GM12878 (cell line): ENCODE measurements around the gene HPS6. TPM values are rescaled to one million over a fixed set of nuclear protein-coding genes. Genes with fewer than 3 reads are reported as not detected.

Source experiments
- ATAC-seq: fragments of 200-7000 bp; cut with Tn5 transposase; 3 replicates; pipeline ENCODE4 v1.9.1; 2020; ENCODE audit warnings: mild to moderate bottlenecking, moderate library complexity
- BruUV-seq: library from RNA; stranded (reverse); fragments of 400-500 nt; replicated peaks from 2 replicates; lab custom pipeline; 2021; lab: Mats Ljungman, UMichigan
- CTCF ChIA-PET: fragments of 300-600 bp; sonication (Branson Sonifier 250); formaldehyde crosslinking; extraction: SDS; loops from one replicate; lab custom pipeline; 2021; ENCODE audit warnings: inconsistent platforms; lab: Yijun Ruan, JAX
- POLR2A ChIA-PET: fragments of 350-600 bp; formaldehyde crosslinking; extraction: SDS; loops from one replicate; lab custom pipeline; 2021; ENCODE audit warnings: inconsistent platforms; lab: Charles Lee
- RAD21 ChIA-PET: fragments of 300-600 bp; sonication (Branson Sonifier 250); formaldehyde crosslinking; loops from one replicate; lab custom pipeline; 2023; ENCODE audit warnings: antibody characterized with exemption; ENCODE audit not compliant: unreplicated experiment; lab: Charles Lee
- SMC1A ChIA-PET: fragments of 300-600 bp; sonication (Branson Sonifier 250); formaldehyde crosslinking; loops from one replicate; lab custom pipeline; 2023; ENCODE audit not compliant: unreplicated experiment, uncharacterized antibody; lab: Charles Lee
- DNase-seq: peaks from one replicate; pipeline ENCODE4 v3.0.0-alpha.2; 2011; ENCODE audit warnings: low read depth, low spot score
- FAIRE-seq: peaks from 3 replicates; lab custom pipeline; 2011; peaks lifted over from hg19 to GRCh38; lab: Jason Lieb, UNC
- H2AFZ ChIP-seq: 2 replicates; pipeline ENCODE4 v1.6.0; 2011; ENCODE audit warnings: low read depth, low read length, control low read depth; ENCODE audit not compliant: control insufficient read depth
- H3K27ac ChIP-seq: 2 replicates; pipeline ENCODE4 v1.5.1; 2011; ENCODE audit warnings: control low read depth; ENCODE audit not compliant: control insufficient read depth, insufficient read depth
- H3K27me3 ChIP-seq, 2 experiments: replicated peaks in 1 of 2; 2 replicates each; pipeline versions ENCODE4 v1.6.0 to v1.6.1; 2011; ENCODE audit warnings: low read length in 1 of 2; ENCODE audit not compliant: control insufficient read depth in 2 of 2, insufficient read depth in 2 of 2
- H3K36me3 ChIP-seq, 2 experiments: 2 replicates each; pipeline ENCODE4 v1.5.1; 2011; ENCODE audit warnings: low read length in 1 of 2; ENCODE audit not compliant: control insufficient read depth in 2 of 2, insufficient read depth in 2 of 2
- H3K4me1 ChIP-seq: 2 replicates; pipeline ENCODE4 v1.6.1; 2011; ENCODE audit warnings: mild to moderate bottlenecking, low read length, moderate library complexity, mixed read lengths; ENCODE audit not compliant: control insufficient read depth, insufficient read depth
- H3K4me2 ChIP-seq: 2 replicates; pipeline ENCODE4 v1.6.0; 2011; ENCODE audit warnings: control low read depth; ENCODE audit not compliant: control insufficient read depth, insufficient read depth
- H3K4me3 ChIP-seq: fragments of 200-600 bp; sonication (generic); 2 replicates; pipeline ENCODE4 v1.5.1; 2016
- H3K79me2 ChIP-seq: 2 replicates; pipeline ENCODE4 v1.6.0; 2011; ENCODE audit warnings: low read length; ENCODE audit not compliant: control insufficient read depth, insufficient read depth
- H3K9ac ChIP-seq: 2 replicates; pipeline ENCODE4 v1.8.0; 2011; ENCODE audit warnings: low read length, control low read depth, mixed read lengths; ENCODE audit not compliant: control insufficient read depth, insufficient read depth
- H3K9me3 ChIP-seq: replicated peaks from 3 replicates; pipeline ENCODE4 v1.5.1; 2011; ENCODE audit warnings: mild to moderate bottlenecking, low read length; ENCODE audit not compliant: control insufficient read depth, insufficient read depth
- H4K20me1 ChIP-seq: 2 replicates; pipeline ENCODE4 v1.6.0; 2011; ENCODE audit not compliant: control insufficient read depth, insufficient read depth
- CREB1 ChIP-seq: IDR thresholded peaks from 2 replicates; pipeline ENCODE4 v1.6.1; 2012; ENCODE audit warnings: low read depth, mild to moderate bottlenecking, inconsistent platforms
- MTA2 ChIP-seq: fragments of 450-650 bp; IDR thresholded peaks from 2 replicates; pipeline ENCODE4 v1.6.1; 2016; ENCODE audit warnings: low read depth, mild to moderate bottlenecking, moderate library complexity
- NFYA ChIP-seq: IDR thresholded peaks from 2 replicates; pipeline ENCODE4 v1.6.1; 2011; ENCODE audit warnings: low read depth, mild to moderate bottlenecking, low read length, improper control_type of control experiment, borderline replicate concordance
- NR2F1 ChIP-seq: fragments of 450-650 bp; conservative IDR thresholded peaks from 2 replicates; pipeline ENCODE4 v1.6.1; 2017; ENCODE audit warnings: mild to moderate bottlenecking
- RAD21 ChIP-seq: IDR thresholded peaks from 2 replicates; pipeline ENCODE4 v1.6.1; 2011; ENCODE audit warnings: mild to moderate bottlenecking, low read depth, low read length, moderate library complexity; ENCODE audit not compliant: insufficient read depth
- REST ChIP-seq: IDR thresholded peaks from 2 replicates; pipeline ENCODE4 v1.6.1; 2012; ENCODE audit warnings: mild to moderate bottlenecking, low read depth, low read length
- WGBS: methylation state at CpG from one replicate; pipeline ENCODE4 v1.1.6; 2016; ENCODE audit warnings: low lambda C conversion rate; ENCODE audit not compliant: insufficient replicate concordance, insufficient coverage; ENCODE audit errors: missing lambda C conversion rate; 5-methylcytosine and 5-hydroxymethylcytosine counted together
- in situ Hi-C: fragments of 300-500 bp; cut with MboI; formaldehyde crosslinking; loops from 9 replicates; pipeline ENCODE4 v1.14.3; 2018; ENCODE audit warnings: mixed read lengths
- intact Hi-C: fragments of 100-400 bp; cut with micrococcal nuclease; formaldehyde crosslinking; loops from one replicate; pipeline ENCODE4 v1.14.2; 2022; ENCODE audit not compliant: unreplicated experiment
- polyA plus RNA-seq, 11 experiments: library from polyadenylated mRNA; depleted of rRNA in 4 of 11; unstranded in 6 of 11; stranded (reverse) in 5 of 11; fragments of >200 nt; fragmentation: Nextera tagmentation in 4 of 11; fragmentation: Illumina TruSeq in 1 of 11; extraction: Ambion mirVana in 4 of 11; extraction: Trizol in 1 of 11; gene quantifications; 1 replicate in 1 of 11; 2 replicates in 10 of 11; pipeline versions ENCODE4 v1.2.1 to v1.2.3, GENCODE V29; 2011 to 2016; ENCODE audit warnings: inconsistent platforms in 2 of 11, missing spikeins in 2 of 11, low read depth in 1 of 11
- total RNA-seq, 4 experiments: library from RNA; depleted of rRNA in 3 of 4; stranded (reverse); fragments of >200 nt in 3 of 4; fragmentation: Illumina TruSeq in 1 of 4; extraction: Trizol in 1 of 4; gene quantifications; 2 replicates each; pipeline versions ENCODE4 v1.2.1 to v1.2.3, GENCODE V29; 2013 to 2021

The HPS6 gene
- total and polyA plus RNA-seq, 10 of the 15 experiments (the other 5 are each of a cell fraction or from before 2014, with no cell fraction given): 1.4 to 28.0 (median 12.0) TPM

DNA sequence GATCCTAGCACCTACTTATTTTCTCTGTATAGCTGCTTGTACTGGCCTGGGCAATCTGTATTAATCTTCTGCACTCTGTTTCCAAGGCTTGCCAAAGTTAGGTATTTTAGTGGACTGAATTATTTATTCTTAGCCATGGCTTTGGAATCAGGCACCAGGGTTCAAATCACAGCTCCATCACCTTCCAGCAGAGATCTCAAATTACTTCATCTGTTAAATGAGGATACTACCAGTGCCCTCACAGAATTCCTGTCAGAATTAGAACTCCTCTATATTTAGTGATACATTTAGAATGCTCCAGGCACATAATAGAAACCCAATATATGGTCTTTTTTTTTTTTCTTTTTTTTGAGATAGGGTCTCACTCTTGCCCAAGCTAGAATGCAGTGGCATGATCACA is 26.7 kb upstream of the HPS6 start:
- Histone ChIP-seq H3K4me2 (no peak overlapping the region), H3K27ac (no peak overlapping the region), H3K27me3 (no peaks in the 10 kb centered on the region), H4K20me1 (no peaks in the 10 kb centered on the region), H3K36me3 (peaks cover 0 to 7% of the 10 kb centered on the region in 2 experiments; a peak in 2 of 4 replicates), H2AFZ (no peak overlapping the region), H3K4me1 (no peaks in the 10 kb centered on the region), H3K79me2 (peaks cover 8% of the 10 kb centered on the region), H3K4me3 (no peak overlapping the region), H3K9ac (no peak overlapping the region), H3K9me3 (no peaks in the 10 kb centered on the region)
- BruUV-seq: no TSS peak
- DNase-seq: no peak
- TF ChIP-seq CREB1: no peak
- TF ChIP-seq MTA2: no peak
- TF ChIP-seq RAD21: no peak
- no peak for ATAC-seq
- in situ Hi-C loops: no loop called here
- ChIA-PET RAD21 (interaction anchor here (0.7 kb wide), 1 partner anchor 30 kb away, joined by 4 read pairs; no protein-coding TSS in a partner anchor), POLR2A (interaction anchor here (0.6 kb wide), 1 partner anchor 197 kb away, joined by 3 read pairs; no protein-coding TSS in a partner anchor), SMC1A (no interaction called here), CTCF (no interaction called here)
- no peak for FAIRE-seq
- intact Hi-C loops: no loop called here

DNA sequence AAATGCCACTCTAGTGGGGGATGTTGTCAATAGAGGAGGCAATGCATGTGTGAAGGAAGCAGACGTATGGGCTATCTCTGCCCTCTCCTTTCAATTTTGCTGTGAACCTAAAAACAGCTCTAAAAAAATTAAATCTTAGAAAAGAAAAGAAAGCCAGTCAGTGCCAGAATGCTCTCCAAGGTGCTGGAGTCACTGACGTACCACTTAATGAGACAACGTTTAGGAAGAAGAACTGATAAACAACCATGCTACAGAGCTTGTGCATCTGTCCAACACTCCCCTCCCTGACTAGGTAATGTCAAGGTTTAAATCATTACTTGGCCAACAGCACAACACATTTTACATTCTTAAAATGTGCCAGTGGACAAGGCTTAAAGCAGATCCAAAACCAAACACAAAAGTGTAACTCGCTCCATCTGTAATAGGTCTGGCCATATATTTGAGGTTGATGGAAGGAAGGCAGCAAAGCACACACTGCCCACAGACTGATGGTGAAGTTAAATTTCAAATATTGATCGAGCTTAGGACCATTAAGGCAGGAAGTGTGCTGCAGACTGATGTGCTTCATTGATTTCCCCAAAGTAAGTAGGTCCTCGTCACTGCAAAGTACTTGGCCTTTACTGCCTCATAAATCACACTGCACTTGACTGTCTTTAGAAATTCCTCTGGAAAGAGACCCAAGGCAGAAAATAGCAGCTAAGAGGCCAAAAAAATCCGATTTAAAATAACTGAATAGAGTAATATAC is 24.7 kb upstream of the HPS6 start:
- intact Hi-C loops: no loop called here
- H3K9ac ChIP-seq: no peak overlapping the region
- H3K4me3 ChIP-seq: no peak overlapping the region
- H3K36me3 ChIP-seq: peaks cover 0 to 7% of the 10 kb centered on the region in 2 experiments; a peak in 2 of 4 replicates
- no peak overlapping the region for H2AFZ ChIP-seq
- no peak for FAIRE-seq
- no peaks in the 10 kb centered on the region for H4K20me1 ChIP-seq
- ATAC-seq: no peak
- H3K4me2 ChIP-seq: no peak overlapping the region
- in situ Hi-C loops: no loop called here
- 64% methylated on average over 7 of the region's 7 CpGs for WGBS
- ChIA-PET POLR2A (no interaction called here), SMC1A (interaction anchor here (1.0 kb wide), 1 partner anchor 133 kb away, joined by 3 read pairs; no protein-coding TSS in a partner anchor), RAD21 (no interaction called here), CTCF (interaction anchor here (0.7 to 1.4 kb wide), 2 partner anchors 31 to 199 kb away, joined by 3 to 5 read pairs; no protein-coding TSS in a partner anchor)
- no peaks in the 10 kb centered on the region for H3K27me3 ChIP-seq
- DNase-seq: no peak
- H3K9me3 ChIP-seq: no peaks in the 10 kb centered on the region
- no peak overlapping the region for H3K27ac ChIP-seq
- no peaks in the 10 kb centered on the region for H3K4me1 ChIP-seq
- BruUV-seq: no TSS peak
- TF ChIP-seq NFYA (no peak), NR2F1 (no peak), REST (peak; percentile 74)
- TF ChIP-seq, all 136 proteins: peak for 1
- peaks cover 15% of the 10 kb centered on the region for H3K79me2 ChIP-seq
